GM21717 (cell line): ENCODE data around the gene MAP3K9.

Source experiments
- ATAC-seq: cut with Tn5 transposase; IDR thresholded peaks from one replicate; pipeline ENCODE4 v1.9.1; 2021; ENCODE audit warnings: mild to moderate bottlenecking, moderate library complexity; ENCODE audit not compliant: unreplicated experiment

The MAP3K9 gene

DNA sequence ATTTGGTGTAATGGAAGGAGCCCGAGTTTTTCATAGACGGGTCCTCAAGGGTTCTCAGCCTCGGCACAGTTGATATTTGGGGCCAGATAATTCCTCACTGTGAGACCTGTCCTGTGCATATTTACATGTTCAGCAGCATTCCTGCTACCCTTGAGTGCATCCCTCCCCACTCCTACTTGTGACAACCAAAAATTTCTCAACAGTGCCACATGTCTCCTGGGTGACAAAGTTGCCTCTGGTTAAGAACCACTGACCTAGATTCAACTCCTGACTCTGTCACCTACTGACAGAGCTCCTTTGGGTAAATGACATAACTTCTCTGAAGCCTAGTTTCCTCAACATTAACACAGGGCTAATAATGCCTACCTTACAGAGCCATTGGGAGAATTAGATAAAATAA, 107.2 kb downstream of the MAP3K9 start:
- no peak for ATAC-seq

DNA sequence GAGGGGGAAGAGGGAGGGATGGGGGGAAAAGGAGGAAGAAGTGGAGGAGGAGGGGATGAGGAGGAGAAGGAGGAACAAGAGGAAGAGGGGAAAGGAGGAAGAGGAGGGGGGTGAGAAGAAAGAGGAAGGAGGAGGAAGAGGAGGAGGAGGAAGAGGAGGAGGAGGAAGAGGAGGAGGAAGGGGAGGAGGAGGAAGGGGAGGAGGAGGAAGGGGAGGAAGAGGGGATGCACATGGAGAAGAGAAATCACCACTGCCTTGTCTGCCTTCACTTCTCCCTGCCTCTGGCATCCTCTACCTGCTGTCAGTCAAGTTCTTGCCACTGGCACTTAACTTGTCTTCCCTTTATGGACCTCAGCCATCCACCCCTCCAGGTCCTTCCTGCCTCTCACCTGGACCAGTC, 107.7 kb downstream of the MAP3K9 start:
- no peak for ATAC-seq

DNA sequence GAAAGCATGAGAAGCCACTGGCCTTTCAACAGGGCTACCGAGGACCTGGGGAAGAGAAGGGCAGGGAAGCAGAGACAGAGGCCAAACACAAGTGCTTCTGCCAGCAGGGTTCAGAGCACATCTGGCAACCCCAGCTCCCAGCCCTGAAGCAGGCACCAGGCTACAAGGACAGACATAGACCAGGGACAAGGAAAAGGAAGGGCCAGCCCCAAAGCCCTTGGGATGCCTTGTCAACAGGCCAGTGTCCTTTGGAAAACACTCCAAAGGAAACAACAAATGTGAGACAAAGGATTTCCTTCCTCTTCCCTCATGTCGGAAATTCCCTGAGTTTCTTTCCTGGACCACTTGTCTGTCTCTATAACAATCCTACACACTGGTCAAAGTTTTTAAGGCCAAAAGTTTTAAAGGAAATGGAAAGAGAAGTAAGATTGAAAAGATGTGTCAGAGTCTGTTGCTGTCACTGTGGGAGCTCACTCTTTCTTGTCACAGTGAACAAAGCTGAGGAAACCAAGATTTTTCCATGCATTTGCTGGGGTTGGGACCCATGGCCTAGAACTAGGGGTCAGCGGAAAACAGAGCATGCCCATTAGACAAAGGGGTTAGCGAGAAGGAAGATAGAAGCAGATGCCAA, 108.2 kb downstream of the MAP3K9 start:
- ATAC-seq: no peak

DNA sequence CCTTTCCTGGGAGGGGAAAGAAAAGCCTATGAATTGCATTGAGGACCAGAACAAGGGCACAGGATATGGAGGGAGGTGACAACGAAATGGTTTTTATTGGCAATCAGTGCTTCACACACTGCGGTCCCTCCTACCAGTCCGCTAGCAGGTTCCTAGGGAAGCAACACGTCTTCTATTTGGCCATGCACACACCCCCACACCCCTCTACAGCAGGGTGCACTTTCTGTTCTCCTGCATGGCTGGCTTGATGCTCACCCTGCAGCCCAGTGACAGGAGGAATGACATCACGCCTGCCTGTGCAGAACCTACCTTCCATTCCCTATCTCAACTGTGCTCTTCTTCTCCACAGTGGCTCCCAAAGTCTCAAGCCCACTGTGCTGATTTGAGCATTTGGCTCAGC, 109.7 kb downstream of the MAP3K9 start:
- ATAC-seq: no peak

DNA sequence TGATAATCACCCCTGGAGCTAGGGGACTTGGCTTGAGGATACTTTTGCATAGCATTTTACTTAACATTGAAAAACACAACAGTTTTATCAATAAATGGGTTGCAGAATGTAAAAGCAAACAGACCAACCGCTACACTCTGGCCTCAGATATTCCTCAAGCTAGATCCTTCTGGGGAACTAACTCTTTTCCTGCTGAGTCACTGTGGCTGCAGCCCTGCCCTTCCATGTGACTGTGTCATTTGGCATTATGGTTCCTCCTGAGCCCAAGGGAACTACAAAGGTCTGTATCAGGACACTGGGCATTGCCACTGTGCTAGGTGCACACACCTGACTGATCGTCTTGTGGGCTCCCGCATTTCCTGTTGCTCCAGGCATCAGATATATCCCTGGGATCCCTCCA, 111.0 kb downstream of the MAP3K9 start:
- no peak for ATAC-seq

DNA sequence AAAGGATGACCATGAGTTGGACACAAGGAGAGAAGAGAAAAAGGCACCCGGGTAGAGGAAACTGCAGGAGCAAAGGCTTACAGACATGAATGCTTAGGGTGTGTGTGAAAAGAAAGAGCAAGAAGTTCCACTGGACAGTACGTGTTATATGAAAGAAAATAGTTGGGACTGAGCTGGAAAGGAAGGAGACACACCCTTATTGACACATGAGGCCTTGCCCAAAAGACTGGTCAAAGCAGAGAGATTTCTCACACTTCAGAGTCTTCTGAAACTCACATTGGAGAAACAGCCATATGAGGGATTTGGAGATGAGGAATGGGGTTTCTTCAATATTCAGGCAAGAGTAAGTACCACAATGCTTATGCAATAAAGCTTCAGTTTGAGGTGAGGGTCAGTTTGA, 111.6 kb downstream of the MAP3K9 start:
- no peak for ATAC-seq

DNA sequence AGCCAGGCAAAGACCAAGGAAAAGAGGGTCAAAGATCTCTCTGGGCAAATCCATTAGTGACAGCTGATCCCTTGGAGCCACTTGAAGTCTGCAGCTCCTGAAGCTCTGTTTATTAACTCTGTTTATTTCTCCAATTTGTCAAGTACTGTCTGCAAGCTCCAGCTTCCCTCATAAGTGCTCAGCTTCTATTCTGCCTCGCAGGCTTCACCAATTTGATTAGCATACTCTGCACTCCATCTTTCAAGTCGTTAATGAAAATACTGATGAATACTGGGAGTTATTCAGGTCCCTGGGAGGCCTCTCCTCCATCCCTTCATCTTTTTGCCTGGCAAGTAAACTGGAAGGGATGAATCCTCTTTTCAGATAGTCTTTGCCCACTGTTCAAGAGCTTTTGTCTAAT, 113.3 kb downstream of the MAP3K9 start:
- ATAC-seq: no peak

DNA sequence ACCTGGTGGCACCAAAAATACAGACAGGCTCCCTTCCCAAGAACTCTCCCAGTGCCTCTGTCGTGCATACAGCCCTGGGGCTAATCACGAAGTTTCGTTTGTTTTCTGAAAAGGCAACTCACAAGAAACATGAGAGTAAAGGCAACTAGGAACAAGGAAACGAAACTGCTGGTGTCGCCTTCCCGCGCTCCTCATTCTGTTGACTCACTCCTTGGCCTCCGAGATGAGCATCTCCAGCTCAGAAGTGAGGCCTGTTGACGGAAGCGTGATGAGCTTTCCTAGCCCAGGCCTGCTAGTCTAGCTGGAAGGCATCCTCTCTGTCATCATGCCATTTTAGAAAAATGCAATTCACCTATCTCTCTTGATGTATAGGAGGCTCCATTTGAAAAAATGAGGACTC, 117.1 kb downstream of the MAP3K9 start:
- ATAC-seq: no peak

DNA sequence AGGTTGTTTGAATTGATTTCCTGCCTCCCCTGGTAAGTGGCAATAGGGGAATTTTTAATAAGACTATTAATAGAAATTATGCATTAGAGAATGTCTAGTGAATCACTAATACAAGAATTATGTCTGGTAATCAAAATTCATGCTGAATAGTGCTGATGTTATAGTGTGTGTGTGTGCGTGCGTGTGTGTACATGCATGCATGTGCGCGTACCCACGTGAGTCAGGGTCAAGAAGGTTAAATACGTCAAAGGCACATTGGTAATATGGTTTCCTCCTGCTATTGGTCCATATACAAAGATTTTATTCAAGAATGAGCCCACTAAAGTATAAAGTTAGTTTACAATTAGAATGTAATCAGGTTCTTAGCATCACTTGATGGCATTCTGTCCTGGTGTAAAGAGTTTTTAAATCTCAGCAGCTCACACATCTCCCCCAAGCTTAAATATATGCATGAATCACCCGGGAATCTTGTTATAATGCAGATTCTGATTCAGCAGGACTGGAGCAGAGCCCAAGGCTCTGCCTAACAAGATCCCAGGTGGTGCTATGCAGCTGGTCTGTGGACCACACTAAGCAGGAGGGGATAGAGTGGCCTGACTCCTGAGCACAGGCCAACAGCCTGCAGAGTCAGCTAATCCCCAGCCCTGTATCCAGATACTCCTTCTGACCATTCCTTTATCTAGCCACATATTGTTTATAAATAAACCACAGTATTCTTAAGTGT, 123.7 kb downstream of the MAP3K9 start:
- ATAC-seq: no peak

DNA sequence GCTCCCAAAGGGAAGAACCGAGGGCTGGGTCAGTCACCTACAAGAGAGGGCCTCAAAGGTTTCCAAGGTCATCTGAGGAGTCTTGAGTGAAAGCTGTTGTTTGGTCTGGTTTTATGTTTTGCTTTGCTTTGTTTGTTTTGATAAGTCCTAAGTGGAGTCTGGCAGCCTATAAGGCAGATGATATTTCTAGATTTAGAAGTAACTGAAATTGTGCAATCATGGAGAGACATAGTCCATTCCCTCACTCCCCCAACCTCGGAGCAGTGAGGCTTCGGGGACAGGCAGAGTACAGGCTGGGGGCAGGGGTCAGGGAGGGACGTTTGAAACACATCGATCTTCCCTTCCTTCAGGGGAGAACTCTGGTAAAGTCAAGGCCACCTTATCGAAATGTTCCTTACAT, 125.3 kb downstream of the MAP3K9 start:
- ATAC-seq: no peak

DNA sequence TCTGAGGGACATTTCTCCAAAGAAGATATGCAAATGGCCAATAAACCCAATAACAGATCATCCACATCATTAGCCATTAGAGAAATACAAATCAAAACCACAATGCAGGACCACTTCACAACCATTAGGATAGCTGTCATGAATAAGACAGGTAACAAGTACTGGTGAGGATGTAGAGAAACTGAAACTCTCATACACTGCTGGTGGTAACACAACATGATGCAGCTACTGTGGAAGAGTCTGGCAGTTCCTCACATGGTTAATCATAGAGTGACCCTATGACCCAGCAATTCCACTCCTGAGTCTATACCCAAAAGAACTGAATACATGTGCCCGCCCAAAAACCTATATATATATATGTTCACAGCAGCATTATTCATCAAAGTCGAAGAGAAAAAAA, 128.6 kb downstream of the MAP3K9 start:
- no peak for ATAC-seq

DNA sequence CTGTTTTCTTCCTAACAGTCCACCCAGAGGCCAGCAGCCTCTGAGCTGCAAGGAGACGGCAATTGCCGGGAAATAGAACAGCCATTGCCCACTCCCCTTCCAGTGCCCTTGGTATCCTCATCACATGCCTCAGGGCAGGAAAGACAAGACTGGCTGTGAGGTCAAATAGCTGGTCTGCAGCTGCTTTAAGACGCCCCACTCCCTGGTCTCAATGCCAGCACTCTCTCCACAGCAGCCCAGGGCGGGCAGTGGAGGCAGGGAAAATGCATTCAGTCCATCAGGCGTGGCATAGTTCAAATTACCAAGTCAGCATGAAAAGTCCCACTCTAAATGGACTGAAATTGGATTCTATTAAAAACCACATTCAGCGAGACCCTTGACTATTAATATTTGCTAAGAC, 132.0 kb downstream of the MAP3K9 start:
- ATAC-seq: no peak
